K562 (cell line): ENCODE measurements around the gene FHIT.

Experiments used
- CHD4 ChIP-seq: fragments of 200-600 bp; sonication (generic); IDR thresholded peaks from 3 replicates; pipeline ENCODE4 v1.6.1; 2012; ENCODE audit warnings: low read depth, mild to moderate bottlenecking, mixed read lengths, low read length, inconsistent platforms; ENCODE audit not compliant: insufficient read depth, insufficient replicate concordance, poor library complexity, severe bottlenecking
- HDAC1 ChIP-seq, 2 experiments: fragments of 450-650 bp; IDR thresholded peaks; 2 replicates each; pipeline ENCODE4 v1.6.1; 2016 to 2017; ENCODE audit warnings: inconsistent platforms in 1 of 2, mild to moderate bottlenecking in 1 of 2, moderate library complexity in 1 of 2
- KHSRP ChIP-seq: fragments of 450-650 bp; IDR thresholded peaks from 2 replicates; pipeline ENCODE4 v1.6.1; 2017
- NFYB ChIP-seq: IDR thresholded peaks from 2 replicates; pipeline ENCODE4 v1.6.1; 2011; ENCODE audit warnings: mild to moderate bottlenecking, moderate library complexity; ENCODE audit not compliant: insufficient read length; ENCODE audit errors: extremely low read depth
- POLR2A ChIP-seq: fragments of 450-650 bp; conservative IDR thresholded peaks from 2 replicates; pipeline ENCODE4 v1.6.1; 2016
- POLR2AphosphoS5 ChIP-seq: IDR thresholded peaks from 2 replicates; pipeline ENCODE4 v1.6.1; 2011; ENCODE audit warnings: mild to moderate bottlenecking, low read depth, low read length, moderate library complexity; ENCODE audit not compliant: control insufficient read depth, insufficient read depth
- SMC3 ChIP-seq: conservative IDR thresholded peaks from 2 replicates; pipeline ENCODE4 v1.6.1; 2011; ENCODE audit warnings: low read depth, low read length, improper control_type of control experiment; ENCODE audit not compliant: insufficient read depth
- SRF ChIP-seq, 2 experiments: fragments of 250-450, 450-650 bp in 1 of 2; sonication (Bioruptor Pico) in 1 of 2; sonication (generic) in 1 of 2; formaldehyde crosslinking; IDR thresholded peaks; 2 replicates each; pipeline versions ENCODE4 v1.5.0 to v1.5.1; 2020 to 2022; ENCODE audit warnings: mild to moderate bottlenecking in 1 of 2, missing genetic modification reagents in 1 of 2
- ZNF274 ChIP-seq: IDR thresholded peaks from 2 replicates; pipeline ENCODE4 v1.6.1; 2011; ENCODE audit warnings: low read depth, mild to moderate bottlenecking, low read length, moderate library complexity, borderline replicate concordance
- ZZZ3 ChIP-seq: fragments of 450-650 bp; IDR thresholded peaks from 2 replicates; pipeline ENCODE4 v1.6.1; 2016; ENCODE audit warnings: antibody characterized with exemption, mild to moderate bottlenecking, moderate library complexity
- TF ChIP-seq, protein P1 (sequence below), 3 experiments: IDR thresholded peaks in 2 of 3; conservative IDR thresholded peaks in 1 of 3; 2 replicates each; pipeline ENCODE4 v1.5.1; 2011 to 2012; ENCODE audit warnings: low read length in 3 of 3, mild to moderate bottlenecking in 3 of 3, control low read depth in 2 of 3, improper control_type of control experiment in 1 of 3, inconsistent platforms in 1 of 3, low read depth in 1 of 3, mixed read lengths in 1 of 3, moderate library complexity in 1 of 3; ENCODE audit not compliant: insufficient read depth in 2 of 3

DNA sequence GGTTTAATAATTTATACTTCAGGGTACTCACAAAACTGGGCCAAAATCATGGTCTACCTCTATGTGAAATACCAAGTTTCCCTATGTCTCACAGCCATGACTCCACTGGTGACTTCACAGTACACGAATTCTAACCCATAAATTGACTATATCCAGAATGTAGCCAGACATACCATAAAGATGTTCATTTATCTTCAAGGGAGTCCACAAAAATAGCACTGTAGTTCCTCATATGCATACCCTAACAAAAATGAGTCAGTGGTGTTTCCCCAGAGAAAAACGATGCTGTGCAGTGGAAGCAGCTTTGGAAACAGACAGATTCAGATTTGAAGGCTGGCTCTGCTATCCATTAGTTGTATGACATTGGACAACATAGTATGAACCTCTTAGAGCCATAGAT, 438.8 kb downstream of the FHIT start:
- TF ChIP-seq SMC3 (no peak), POLR2AphosphoS5 (no peak), ZZZ3 (no peak), HDAC1 (IDR thresholded peaks at IDR 0.05) (no peak), POLR2A (no peak), CHD4 (no peak), SRF (CRISPR knock-in tag; IDR thresholded peaks at IDR 0.05) (no peak), ZNF274 (no peak), KHSRP (no peak), NFYB (no peak)
- TF ChIP-seq, protein P1, sequence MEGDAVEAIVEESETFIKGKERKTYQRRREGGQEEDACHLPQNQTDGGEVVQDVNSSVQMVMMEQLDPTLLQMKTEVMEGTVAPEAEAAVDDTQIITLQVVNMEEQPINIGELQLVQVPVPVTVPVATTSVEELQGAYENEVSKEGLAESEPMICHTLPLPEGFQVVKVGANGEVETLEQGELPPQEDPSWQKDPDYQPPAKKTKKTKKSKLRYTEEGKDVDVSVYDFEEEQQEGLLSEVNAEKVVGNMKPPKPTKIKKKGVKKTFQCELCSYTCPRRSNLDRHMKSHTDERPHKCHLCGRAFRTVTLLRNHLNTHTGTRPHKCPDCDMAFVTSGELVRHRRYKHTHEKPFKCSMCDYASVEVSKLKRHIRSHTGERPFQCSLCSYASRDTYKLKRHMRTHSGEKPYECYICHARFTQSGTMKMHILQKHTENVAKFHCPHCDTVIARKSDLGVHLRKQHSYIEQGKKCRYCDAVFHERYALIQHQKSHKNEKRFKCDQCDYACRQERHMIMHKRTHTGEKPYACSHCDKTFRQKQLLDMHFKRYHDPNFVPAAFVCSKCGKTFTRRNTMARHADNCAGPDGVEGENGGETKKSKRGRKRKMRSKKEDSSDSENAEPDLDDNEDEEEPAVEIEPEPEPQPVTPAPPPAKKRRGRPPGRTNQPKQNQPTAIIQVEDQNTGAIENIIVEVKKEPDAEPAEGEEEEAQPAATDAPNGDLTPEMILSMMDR (IDR thresholded peaks at IDR 0.05 in 2 of 3, conservative IDR thresholded peaks at IDR 0.05 in 1 of 3; ENCODE audit: insufficient read depth in 2 of 3, low read depth in 1 of 3, low read length in 3 of 3) = no peak
